ENCODE measurements around the gene CALML5.

CALML5 gene

DNA sequence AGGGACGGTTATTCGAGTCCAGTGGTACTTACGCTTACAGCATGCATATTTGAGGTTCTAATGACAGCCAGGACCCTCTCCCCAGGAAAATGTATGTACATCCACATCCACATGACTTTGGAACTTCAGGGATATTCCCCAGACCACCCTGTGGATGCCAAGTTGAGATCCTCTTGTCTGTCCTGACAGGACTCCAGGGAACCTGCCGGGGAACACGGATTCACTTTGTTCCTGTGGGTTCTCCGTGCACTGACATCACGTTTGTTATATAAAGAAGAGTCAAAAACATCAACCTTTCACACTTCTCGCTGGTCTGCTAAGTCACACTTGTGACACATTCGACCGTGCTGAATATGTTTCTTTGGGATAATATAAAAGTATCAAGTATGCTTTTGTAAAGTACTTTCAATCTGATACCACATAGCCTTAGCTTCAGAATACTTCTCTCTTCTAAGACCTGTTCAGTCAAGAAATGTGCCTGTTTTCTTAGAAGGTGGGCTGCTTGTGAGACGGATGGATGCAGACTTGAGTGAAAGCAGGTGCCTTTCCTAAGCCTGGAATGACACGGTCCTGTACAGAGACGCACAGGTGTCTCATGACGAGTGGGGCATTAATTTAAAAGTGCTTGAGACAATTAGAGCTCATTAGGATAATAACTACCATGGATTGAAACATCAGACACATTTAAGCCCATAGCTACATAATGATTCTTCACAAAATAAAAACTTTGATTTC lies 38.7 kb downstream of the CALML5 start:
- no peak for DNase-seq

DNA sequence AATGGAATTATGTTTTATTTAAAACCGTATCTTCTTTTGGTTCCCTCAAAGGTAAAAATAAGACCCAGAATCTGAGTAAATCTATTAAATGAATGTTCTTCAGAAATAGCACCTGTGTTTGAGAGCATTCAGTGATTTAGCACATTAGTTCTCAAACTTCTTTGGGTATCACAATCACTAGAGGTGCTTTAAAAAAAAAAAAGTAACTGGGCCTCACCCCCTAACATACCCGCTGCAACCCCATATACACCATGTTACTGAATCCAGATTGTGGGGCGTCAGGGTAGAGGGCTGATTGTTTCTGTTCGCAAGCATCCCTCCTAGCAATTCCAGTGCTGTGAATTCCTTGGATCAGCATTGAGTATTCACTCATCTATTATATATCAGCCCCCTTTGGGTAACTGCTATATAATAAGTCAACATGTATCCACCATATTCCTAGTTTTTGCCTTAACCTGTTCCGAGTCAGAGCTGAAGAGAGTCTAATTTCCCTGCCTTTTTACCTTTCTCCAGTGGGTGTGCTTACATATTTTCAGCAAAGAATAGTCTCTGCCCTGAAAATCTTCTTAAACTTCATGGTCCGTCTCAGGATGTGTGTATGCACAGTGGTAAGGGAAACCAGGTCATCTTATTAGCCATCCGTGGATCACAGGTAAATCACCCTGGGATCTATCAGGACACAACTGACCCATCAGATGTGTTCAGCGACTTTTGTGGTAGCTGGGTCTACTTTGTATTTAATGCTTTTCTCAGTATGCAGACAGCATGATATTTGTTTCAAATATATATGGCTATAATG lies 40.2 kb downstream of the CALML5 start:
- no peak for DNase-seq

DNA sequence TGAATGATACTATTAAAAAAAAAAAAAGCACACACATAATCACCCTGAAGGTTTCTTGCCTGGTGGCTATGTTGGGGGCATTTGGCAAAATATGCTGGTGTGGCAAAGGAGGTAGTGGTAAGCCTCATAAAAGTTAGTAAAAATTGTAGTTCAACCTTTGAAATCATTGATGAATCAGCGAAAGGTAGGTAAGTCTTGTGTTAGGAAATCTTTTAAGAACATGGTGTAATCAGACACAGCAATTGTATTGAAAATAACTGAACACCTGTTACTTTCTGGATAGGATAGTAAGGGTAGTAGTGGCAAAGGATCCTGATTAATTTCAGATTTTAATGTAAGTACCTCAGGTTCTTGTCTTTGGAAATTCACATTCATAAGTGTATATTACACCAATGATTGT lies 40.9 kb downstream of the CALML5 start:
- no peak for DNase-seq

DNA sequence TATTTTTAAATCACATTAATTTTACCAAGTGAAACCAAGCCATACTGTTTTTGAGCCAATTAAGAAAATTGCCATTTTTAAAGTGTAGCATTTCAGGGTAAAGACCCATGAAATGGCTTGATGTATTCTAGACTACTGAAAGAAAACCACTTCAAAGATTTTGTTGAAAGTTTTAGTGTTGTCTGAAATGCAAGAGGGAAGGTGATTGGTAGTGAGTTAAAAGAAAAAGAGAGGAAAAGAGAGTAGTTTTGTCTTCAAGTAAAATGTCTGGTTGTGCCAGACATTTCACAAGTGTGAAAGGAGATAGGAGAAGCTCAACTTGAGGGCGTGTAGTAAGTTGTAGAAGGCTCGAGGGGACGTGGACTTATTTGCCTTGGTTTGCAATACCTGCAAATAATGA lies 41.6 kb downstream of the CALML5 start:
- DNase-seq = no peak

DNA sequence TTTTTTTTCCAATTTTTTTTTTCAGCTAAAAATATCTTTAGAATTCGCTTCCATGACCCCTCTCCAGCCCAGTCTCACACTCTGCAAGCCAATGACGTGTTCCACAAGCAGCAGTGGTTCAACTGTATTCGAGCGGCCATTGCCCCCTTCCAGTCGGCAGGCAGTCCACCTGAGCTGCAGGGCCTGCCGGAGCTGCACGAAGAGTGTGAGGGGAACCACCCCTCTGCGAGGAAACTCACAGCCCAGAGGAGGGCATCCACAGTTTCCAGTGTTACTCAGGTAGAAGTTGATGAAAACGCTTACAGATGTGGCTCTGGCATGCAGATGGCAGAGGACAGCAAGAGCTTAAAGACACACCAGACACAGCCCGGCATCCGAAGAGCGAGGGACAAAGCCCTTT lies 42.8 kb downstream of the CALML5 start:
- DNase-seq = no peak

DNA sequence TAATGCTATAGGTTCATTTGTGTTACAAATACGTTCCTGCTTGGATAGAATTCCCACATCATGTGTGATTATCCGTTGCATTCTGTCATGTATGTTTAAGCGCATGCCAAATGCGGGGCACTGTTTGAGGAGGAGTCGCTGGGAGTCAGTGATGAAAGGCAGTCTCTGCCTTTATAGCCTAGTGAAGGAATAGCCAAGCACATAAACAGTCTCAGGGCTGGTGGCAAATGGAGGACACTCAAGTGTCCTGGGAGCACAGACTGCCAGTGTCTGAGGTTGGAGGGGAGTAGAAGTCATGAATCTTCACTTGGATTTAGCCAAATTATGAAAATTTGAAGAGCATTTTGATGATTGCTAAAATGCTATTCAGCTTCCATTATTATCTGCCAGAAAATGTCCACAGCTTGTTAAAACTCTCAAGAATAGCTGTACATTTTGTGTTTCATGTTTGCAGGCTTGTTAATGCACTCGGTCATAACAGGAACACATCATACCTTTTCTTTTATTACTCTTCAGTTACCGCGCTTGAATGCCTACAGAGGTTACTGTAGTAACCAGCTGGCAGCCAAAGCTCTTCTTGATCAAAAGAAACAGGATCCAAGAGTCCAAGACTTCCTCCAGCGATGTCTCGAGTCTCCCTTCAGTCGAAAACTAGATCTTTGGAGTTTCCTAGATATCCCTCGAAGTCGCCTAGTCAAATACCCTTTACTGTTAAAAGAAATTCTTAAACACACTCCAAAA lies 45.5 kb downstream of the CALML5 start:
- no peak for DNase-seq

DNA sequence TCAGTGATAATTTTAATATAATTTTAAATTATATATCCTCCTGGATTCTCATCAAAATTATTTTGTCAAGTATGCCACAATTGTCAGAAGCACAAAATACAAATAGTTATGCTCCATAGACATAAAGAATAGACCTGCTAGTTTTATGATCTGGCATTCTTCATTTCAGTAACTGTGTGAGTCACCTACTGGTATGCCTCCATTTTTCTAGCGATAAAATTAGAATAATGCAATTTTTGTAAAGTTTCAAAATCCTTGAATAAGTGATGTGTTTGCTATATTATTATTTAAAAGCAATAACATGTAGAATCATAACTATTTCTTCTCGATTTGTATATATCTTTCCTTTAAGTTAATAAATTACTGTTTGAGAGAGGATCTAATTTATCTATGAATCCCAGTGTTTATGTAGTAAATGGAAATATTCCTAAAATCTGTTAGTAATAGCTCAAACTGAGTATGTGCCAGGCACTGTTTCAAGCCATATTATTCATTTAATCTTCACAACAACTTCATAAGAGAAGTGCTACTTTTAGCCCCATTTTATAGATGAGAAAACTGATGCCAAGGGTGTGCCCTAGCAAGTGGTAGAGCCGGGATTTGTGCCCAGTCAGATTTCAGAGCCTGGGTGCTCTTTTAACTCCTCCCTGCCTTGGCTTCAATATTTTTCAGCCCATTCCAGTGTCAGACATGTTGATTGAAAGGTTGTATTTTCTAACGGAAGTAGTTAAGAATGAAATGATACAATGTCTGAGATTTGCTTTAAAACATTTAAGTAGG lies 48.6 kb downstream of the CALML5 start:
- no peak for DNase-seq

DNA sequence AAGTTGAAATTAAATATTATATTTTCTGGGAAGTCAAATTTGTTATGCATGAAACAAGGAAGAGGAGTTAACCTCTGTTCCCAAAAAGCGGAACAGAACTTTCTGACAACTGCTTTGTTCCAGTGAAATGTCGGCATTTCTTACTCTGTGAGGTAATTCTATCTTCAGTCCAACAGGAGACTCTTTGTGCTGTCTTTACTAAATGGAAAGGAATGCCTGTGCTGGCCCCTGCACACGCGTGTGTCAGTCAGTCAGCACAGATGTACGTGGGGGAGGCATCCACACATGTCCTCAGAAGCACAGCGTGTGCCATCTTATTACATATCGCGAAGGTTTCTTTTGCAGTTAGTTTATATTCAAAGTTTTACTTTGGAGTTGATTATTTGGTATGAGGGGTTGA lies 49.5 kb downstream of the CALML5 start:
- DNase-seq = peak; percentile 87

DNA sequence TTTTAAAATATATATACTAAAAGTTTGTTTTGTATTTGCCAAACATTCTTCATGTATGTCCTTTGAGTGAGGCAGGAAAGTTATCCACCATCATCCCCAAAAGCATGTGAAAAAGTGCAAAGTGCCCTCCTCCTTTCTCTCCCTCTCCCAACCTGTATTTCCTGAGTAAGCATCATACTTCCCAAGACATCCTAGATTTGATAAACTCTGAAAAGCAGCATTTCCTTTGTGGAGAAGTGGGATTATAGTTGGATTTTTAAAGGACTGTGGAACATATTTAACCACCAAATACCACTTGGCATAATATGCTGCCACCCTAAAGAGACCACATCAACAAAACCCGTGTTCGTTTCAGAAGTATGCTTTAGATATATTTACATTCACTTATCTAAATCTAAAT lies 50.1 kb downstream of the CALML5 start:
- no peak for DNase-seq
